IPS DF 6.9 (cell line): ENCODE measurements around the gene ITPR1.
"Not testable (repeated sequence)": the region's sequence is repeated elsewhere in the genome, so short reads cannot be mapped to it uniquely, and the experiment has no call there.

Source experiments
- DNase-seq: peaks from one replicate; pipeline ENCODE4 v3.0.0-alpha.2; 2013; ENCODE audit warnings: low read depth, low spot score
- H3K27ac ChIP-seq: one replicate; pipeline ENCODE4 v1.5.1; 2013; ENCODE audit warnings: low read length, control low read depth
- H3K27me3 ChIP-seq: 2 replicates; pipeline ENCODE4 v1.6.1; 2013; ENCODE audit warnings: mild to moderate bottlenecking, low read length; ENCODE audit not compliant: control insufficient read depth, insufficient read depth
- H3K36me3 ChIP-seq: 2 replicates; pipeline ENCODE4 v1.6.1; 2013; ENCODE audit warnings: low read length; ENCODE audit not compliant: control insufficient read depth, insufficient read depth
- H3K4me1 ChIP-seq: 2 replicates; pipeline ENCODE4 v1.6.1; 2013; ENCODE audit warnings: low read length; ENCODE audit not compliant: control insufficient read depth, insufficient read depth
- H3K4me3 ChIP-seq: 2 replicates; pipeline ENCODE4 v1.5.1; 2013; ENCODE audit warnings: mild to moderate bottlenecking, low read length
- H3K9me3 ChIP-seq: 2 replicates; pipeline ENCODE4 v1.6.1; 2013; ENCODE audit warnings: low read length, inconsistent platforms; ENCODE audit not compliant: control insufficient read depth, insufficient read depth
- WGBS: extraction: QIAGEN DNeasy Blood & Tissue Kit; methylation state at CpG from one replicate; pipeline ENCODE4 v1.1.7; 2013; ENCODE audit warnings: mixed read lengths, missing lambda C conversion rate; ENCODE audit not compliant: insufficient read length, insufficient coverage; 5-methylcytosine and 5-hydroxymethylcytosine counted together

The ITPR1 gene

GRCh38 chr3:4493014-4493940 is at the start of gene ITPR1:
ITPR1 (plus strand) TSS chr3:4493348; CDS start chr3:4516492, 23,144 bp downstream.
- peak; percentile 96 for DNase-seq
- Histone ChIP-seq H3K27me3 (no peaks in the 10 kb centered on the region; the same call in 1 of the 2 replicates), H3K9me3 (no peaks in the 10 kb centered on the region), H3K4me1 (no peaks in the 10 kb centered on the region), H3K27ac (no peak within 1 kb of the TSS), H3K4me3 (peak within 1 kb of the TSS; percentile 83; the same call in 1 of the 2 replicates), H3K36me3 (no peaks in the 10 kb centered on the region)
- WGBS = no CpG with 5 or more reads among the region's 47 CpGs

- Histone ChIP-seq H3K27ac (no peak overlapping the region), H3K36me3 (no peaks in the 10 kb centered on the region), H3K4me1 (no peaks in the 10 kb centered on the region), H3K27me3 (no peaks in the 10 kb centered on the region), H3K4me3 (no peak overlapping the region), H3K9me3 (no peaks in the 10 kb centered on the region)
- WGBS = no CpG with 5 or more reads among the region's 3 CpGs
- DNase-seq = no peak
Measured at GRCh38 chr3:4447295-4447999, 45.7 kb upstream of the ITPR1 start.

GRCh38 chr3:4448187-4448586 is 45.0 kb upstream of the ITPR1 start:
- no peaks in the 10 kb centered on the region for H3K36me3 ChIP-seq
- H3K27ac ChIP-seq = no peak overlapping the region
- no peaks in the 10 kb centered on the region for H3K27me3 ChIP-seq
- H3K4me1 ChIP-seq = no peaks in the 10 kb centered on the region
- no CpG with 5 or more reads among the region's 6 CpGs for WGBS
- no peak overlapping the region for H3K4me3 ChIP-seq
- H3K9me3 ChIP-seq = no peaks in the 10 kb centered on the region
- no peak for DNase-seq

- Histone ChIP-seq H3K4me3 (no peak overlapping the region), H3K4me1 (no peaks in the 10 kb centered on the region), H3K36me3 (no peaks in the 10 kb centered on the region), H3K9me3 (no peaks in the 10 kb centered on the region), H3K27me3 (no peaks in the 10 kb centered on the region), H3K27ac (no peak overlapping the region)
- DNase-seq = no peak
- WGBS = no CpG with 5 or more reads among the region's 5 CpGs
Measured at GRCh38 chr3:4449043-4449805, 43.9 kb upstream of the ITPR1 start.

- Histone ChIP-seq H3K4me3 (no peak overlapping the region), H3K4me1 (no peaks in the 10 kb centered on the region), H3K27me3 (no peaks in the 10 kb centered on the region), H3K27ac (no peak overlapping the region), H3K36me3 (no peaks in the 10 kb centered on the region; the same call in 1 of the 2 replicates), H3K9me3 (no peaks in the 10 kb centered on the region)
- DNase-seq = no peak
Measured at GRCh38 chr3:4454142-4454541, 39.0 kb upstream of the ITPR1 start.

- not testable (repeated sequence) for H3K4me3 ChIP-seq, H3K36me3 ChIP-seq, DNase-seq, H3K27ac ChIP-seq, H3K27me3 ChIP-seq, H3K9me3 ChIP-seq, H3K4me1 ChIP-seq
- WGBS = 100% methylated on average over 4 of the region's 14 CpGs
Measured at GRCh38 chr3:4456780-4457179, 36.4 kb upstream of the ITPR1 start.

- H3K9me3 ChIP-seq = no peaks in the 10 kb centered on the region
- H3K4me3 ChIP-seq = no peak overlapping the region
- no peak overlapping the region for H3K27ac ChIP-seq
- H3K27me3 ChIP-seq = no peaks in the 10 kb centered on the region
- H3K36me3 ChIP-seq = no peaks in the 10 kb centered on the region; the same call in 1 of the 2 replicates
- no peaks in the 10 kb centered on the region for H3K4me1 ChIP-seq
- no peak for DNase-seq
- WGBS = no CpG with 5 or more reads among the region's 3 CpGs
Measured at GRCh38 chr3:4458961-4459360, 34.2 kb upstream of the ITPR1 start.

- no peaks in the 10 kb centered on the region for H3K36me3 ChIP-seq
- no peak for DNase-seq
- no peaks in the 10 kb centered on the region for H3K9me3 ChIP-seq
- H3K27ac ChIP-seq = no peak overlapping the region
- H3K4me1 ChIP-seq = no peaks in the 10 kb centered on the region
- WGBS = no CpG with 5 or more reads among the region's 4 CpGs
- no peaks in the 10 kb centered on the region for H3K27me3 ChIP-seq
- no peak overlapping the region for H3K4me3 ChIP-seq
Measured at GRCh38 chr3:4460334-4460733, 32.8 kb upstream of the ITPR1 start.

- no CpG with 5 or more reads among the region's 2 CpGs for WGBS
Measured at GRCh38 chr3:4461468-4462090, 31.6 kb upstream of the ITPR1 start.

More at GRCh38 chr3:4461468-4462090, 31.6 kb upstream of the ITPR1 start:
- DNase-seq = no peak
- Histone ChIP-seq H3K27ac (no peak overlapping the region), H3K4me3 (no peak overlapping the region), H3K27me3 (no peaks in the 10 kb centered on the region), H3K4me1 (no peaks in the 10 kb centered on the region), H3K9me3 (no peaks in the 10 kb centered on the region), H3K36me3 (no peaks in the 10 kb centered on the region)
